HepG2 (cell line): ENCODE results near the gene PKP4. TPM values are rescaled to one million over a fixed set of nuclear protein-coding genes. Genes with fewer than 3 reads are reported as not detected.
A peak's percentile ranks its signal among the peaks of the same experiment; 100 is the strongest.
"Not testable (repeated sequence)": the region's sequence is repeated elsewhere in the genome, so short reads cannot be mapped to it uniquely, and the experiment has no call there.

Experiments used
- DPF2 ChIP-seq: sonication (generic); formaldehyde crosslinking; IDR thresholded peaks from 2 replicates; pipeline ENCODE4 v1.4.0; 2020; ENCODE audit warnings: mild to moderate bottlenecking, low read depth, missing genetic modification reagents, borderline replicate concordance
- FOXA1 ChIP-seq, 2 experiments: fragments of 450-650 bp in 1 of 2; sonication (generic) in 1 of 2; formaldehyde crosslinking in 1 of 2; IDR thresholded peaks; 2 replicates each; pipeline versions ENCODE4 v1.4.0 to v1.6.1; 2016 to 2020; ENCODE audit warnings: missing genetic modification reagents in 1 of 2
- HMG20A ChIP-seq: IDR thresholded peaks from 2 replicates; pipeline ENCODE4 v1.6.1; 2016; ENCODE audit warnings: borderline replicate concordance
- HMG20B ChIP-seq: conservative IDR thresholded peaks from 2 replicates; pipeline ENCODE4 v1.6.1; 2016; ENCODE audit warnings: missing genetic modification reagents, missing compliant biosample characterization
- HNF4G ChIP-seq, 2 experiments: sonication (generic) in 1 of 2; formaldehyde crosslinking in 1 of 2; IDR thresholded peaks; 2 replicates each; pipeline versions ENCODE4 v1.4.0 to v1.6.1; 2011 to 2020; ENCODE audit warnings: borderline replicate concordance in 2 of 2, low read depth in 2 of 2, mild to moderate bottlenecking in 2 of 2, low read length in 1 of 2, missing genetic modification reagents in 1 of 2, moderate library complexity in 1 of 2
- MYC ChIP-seq: sonication (generic); formaldehyde crosslinking; IDR thresholded peaks from 2 replicates; pipeline ENCODE4 v1.9.0; 2021; ENCODE audit warnings: missing genetic modification reagents, borderline replicate concordance
- NCOA1 ChIP-seq: sonication (generic); formaldehyde crosslinking; IDR thresholded peaks from 2 replicates; pipeline ENCODE4 v1.9.0; 2021; ENCODE audit warnings: missing genetic modification reagents
- NCOA2 ChIP-seq: sonication (generic); formaldehyde crosslinking; IDR thresholded peaks from 2 replicates; pipeline ENCODE4 v1.8.0; 2022; ENCODE audit warnings: inconsistent platforms
- NR2C2 ChIP-seq: sonication (generic); formaldehyde crosslinking; IDR thresholded peaks from 2 replicates; pipeline ENCODE4 v1.4.0; 2020; ENCODE audit warnings: missing genetic modification reagents, mild to moderate bottlenecking, moderate library complexity, borderline replicate concordance
- ZBTB20 ChIP-seq: sonication (generic); formaldehyde crosslinking; IDR thresholded peaks from 2 replicates; pipeline ENCODE4 v1.8.1; 2023; ENCODE audit warnings: missing genetic modification reagents, low read depth, mild to moderate bottlenecking, borderline replicate concordance
- ZFY ChIP-seq: sonication (generic); formaldehyde crosslinking; IDR thresholded peaks from 2 replicates; pipeline ENCODE4 v1.4.0; 2020; ENCODE audit warnings: missing genetic modification reagents
- ZNF337 ChIP-seq: sonication (generic); formaldehyde crosslinking; IDR thresholded peaks from 2 replicates; pipeline ENCODE4 v1.5.1; 2020; ENCODE audit warnings: missing genetic modification reagents, low read depth, mild to moderate bottlenecking, borderline replicate concordance
- polyA plus RNA-seq, 8 experiments: library from polyadenylated mRNA; depleted of rRNA in 3 of 8; stranded (reverse) in 7 of 8; unstranded in 1 of 8; fragments of >200 nt; fragmentation: Illumina TruSeq in 4 of 8; extraction: Trizol in 4 of 8; gene quantifications; 2 replicates each; pipeline versions ENCODE4 v1.2.1 to v1.2.3, GENCODE V29; 2011 to 2016; ENCODE audit warnings: low read depth in 4 of 8, missing spikeins in 1 of 8, mixed read lengths in 1 of 8; ENCODE audit not compliant: insufficient read depth in 1 of 8
- total RNA-seq, 5 experiments: library from RNA; depleted of rRNA; stranded (reverse); fragments of >200 nt; fragmentation: Illumina TruSeq; extraction: Trizol; gene quantifications; 2 replicates each; pipeline ENCODE4 v1.2.3, GENCODE V29; 2016; ENCODE audit warnings: low read depth in 1 of 5
- TF ChIP-seq, protein P1 (sequence below): sonication (generic); formaldehyde crosslinking; IDR thresholded peaks from 2 replicates; pipeline ENCODE4 v1.5.0; 2020; ENCODE audit warnings: missing genetic modification reagents
- TF ChIP-seq, protein P2 (sequence below): sonication (generic); formaldehyde crosslinking; IDR thresholded peaks from 2 replicates; pipeline ENCODE4 v1.4.0; 2020; ENCODE audit warnings: missing genetic modification reagents, borderline replicate concordance
- TF ChIP-seq, protein P3 (sequence below): IDR thresholded peaks from 2 replicates; pipeline ENCODE4 v1.6.1; 2012; ENCODE audit warnings: low read depth, low read length, improper control_type of control experiment
- TF ChIP-seq, protein P4 (sequence below): sonication (generic); formaldehyde crosslinking; IDR thresholded peaks from 2 replicates; pipeline ENCODE4 v1.5.1; 2020; ENCODE audit warnings: mild to moderate bottlenecking, missing genetic modification reagents, borderline replicate concordance

PKP4 gene
- total and polyA plus RNA-seq, 2 of the 13 experiments (the other 11 are each of a cell fraction or from before 2014, with no cell fraction given), result 80.9 to 90.5 TPM

DNA sequence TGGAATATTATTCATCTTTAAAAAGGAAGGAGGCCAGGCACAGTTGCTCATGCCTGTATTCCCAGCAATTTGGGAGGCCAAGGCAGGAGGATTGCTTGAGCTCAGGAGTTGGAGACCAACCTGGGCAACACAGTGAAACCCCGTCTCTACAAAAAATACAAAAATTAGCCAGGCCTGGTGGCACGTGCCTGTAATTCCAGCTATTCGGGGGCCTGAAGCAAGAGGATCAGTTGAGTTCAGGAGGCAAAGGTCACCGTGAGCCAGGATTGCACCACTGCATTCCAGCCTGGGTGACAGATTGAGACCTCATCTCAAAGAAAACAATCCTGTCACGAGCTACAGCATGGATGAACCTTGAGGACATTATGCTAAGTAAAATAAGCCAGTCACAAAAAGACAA, 239.0 kb downstream of the PKP4 start (continued):
- not testable (repeated sequence) for TF ChIP-seq FOXA1 (IDR thresholded peaks at IDR 0.05)
- TF ChIP-seq FOXA1 (CRISPR knock-in tag; IDR thresholded peaks at IDR 0.05) (peak; percentile 58; the same call in 1 of the 2 replicates), ZNF337 (0 out of 2 replicates have a peak, but pooled peaks have one; percentile 36), HMG20B (CRISPR knock-in tag) (peak; percentile 80; the same call in 1 of the 2 replicates), ZBTB20 (CRISPR knock-in tag) (peak; percentile 73; the same call in 1 of the 2 replicates), NCOA1 (CRISPR knock-in tag) (0 out of 2 replicates have a peak, but pooled peaks have one; percentile 43), NR2C2 (CRISPR knock-in tag) (peak; percentile 95), DPF2 (peak; percentile 85), HMG20A (CRISPR knock-in tag) (peak; percentile 94), ZFY (peak; percentile 77), HNF4G (IDR thresholded peaks at IDR 0.05; ENCODE audit: borderline replicate concordance, low read depth, low read length) (peak; percentile 97), HNF4G (CRISPR knock-in tag; IDR thresholded peaks at IDR 0.05; ENCODE audit: borderline replicate concordance, low read depth) (peak; percentile 98), NCOA2 (CRISPR knock-in tag) (peak; percentile 91), MYC (CRISPR knock-in tag) (peak; percentile 86; the same call in 1 of the 2 replicates)
- TF ChIP-seq, protein P1, sequence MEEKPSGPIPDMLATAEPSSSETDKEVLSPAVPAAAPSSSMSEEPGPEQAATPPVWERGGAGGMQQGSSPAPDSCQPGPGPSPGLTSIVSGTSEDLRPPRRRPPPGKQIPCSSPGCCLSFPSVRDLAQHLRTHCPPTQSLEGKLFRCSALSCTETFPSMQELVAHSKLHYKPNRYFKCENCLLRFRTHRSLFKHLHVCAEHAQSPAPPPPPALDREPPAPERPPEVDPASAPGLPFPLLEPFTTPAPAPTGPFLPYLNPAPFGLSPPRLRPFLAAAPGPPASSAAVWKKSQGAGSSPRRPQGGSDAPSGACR, result peak; percentile 82; the same call in 1 of the 2 replicates
- TF ChIP-seq, protein P2, sequence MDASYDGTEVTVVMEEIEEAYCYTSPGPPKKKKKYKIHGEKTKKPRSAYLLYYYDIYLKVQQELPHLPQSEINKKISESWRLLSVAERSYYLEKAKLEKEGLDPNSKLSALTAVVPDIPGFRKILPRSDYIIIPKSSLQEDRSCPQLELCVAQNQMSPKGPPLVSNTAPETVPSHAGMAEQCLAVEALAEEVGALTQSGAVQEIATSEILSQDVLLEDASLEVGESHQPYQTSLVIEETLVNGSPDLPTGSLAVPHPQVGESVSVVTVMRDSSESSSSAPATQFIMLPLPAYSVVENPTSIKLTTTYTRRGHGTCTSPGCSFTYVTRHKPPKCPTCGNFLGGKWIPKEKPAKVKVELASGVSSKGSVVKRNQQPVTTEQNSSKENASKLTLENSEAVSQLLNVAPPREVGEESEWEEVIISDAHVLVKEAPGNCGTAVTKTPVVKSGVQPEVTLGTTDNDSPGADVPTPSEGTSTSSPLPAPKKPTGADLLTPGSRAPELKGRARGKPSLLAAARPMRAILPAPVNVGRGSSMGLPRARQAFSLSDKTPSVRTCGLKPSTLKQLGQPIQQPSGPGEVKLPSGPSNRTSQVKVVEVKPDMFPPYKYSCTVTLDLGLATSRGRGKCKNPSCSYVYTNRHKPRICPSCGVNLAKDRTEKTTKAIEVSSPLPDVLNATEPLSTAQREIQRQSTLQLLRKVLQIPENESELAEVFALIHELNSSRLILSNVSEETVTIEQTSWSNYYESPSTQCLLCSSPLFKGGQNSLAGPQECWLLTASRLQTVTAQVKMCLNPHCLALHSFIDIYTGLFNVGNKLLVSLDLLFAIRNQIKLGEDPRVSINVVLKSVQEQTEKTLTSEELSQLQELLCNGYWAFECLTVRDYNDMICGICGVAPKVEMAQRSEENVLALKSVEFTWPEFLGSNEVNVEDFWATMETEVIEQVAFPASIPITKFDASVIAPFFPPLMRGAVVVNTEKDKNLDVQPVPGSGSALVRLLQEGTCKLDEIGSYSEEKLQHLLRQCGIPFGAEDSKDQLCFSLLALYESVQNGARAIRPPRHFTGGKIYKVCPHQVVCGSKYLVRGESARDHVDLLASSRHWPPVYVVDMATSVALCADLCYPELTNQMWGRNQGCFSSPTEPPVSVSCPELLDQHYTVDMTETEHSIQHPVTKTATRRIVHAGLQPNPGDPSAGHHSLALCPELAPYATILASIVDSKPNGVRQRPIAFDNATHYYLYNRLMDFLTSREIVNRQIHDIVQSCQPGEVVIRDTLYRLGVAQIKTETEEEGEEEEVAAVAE, result peak; percentile 67; the same call in 1 of the 2 replicates
- TF ChIP-seq, protein P3, sequence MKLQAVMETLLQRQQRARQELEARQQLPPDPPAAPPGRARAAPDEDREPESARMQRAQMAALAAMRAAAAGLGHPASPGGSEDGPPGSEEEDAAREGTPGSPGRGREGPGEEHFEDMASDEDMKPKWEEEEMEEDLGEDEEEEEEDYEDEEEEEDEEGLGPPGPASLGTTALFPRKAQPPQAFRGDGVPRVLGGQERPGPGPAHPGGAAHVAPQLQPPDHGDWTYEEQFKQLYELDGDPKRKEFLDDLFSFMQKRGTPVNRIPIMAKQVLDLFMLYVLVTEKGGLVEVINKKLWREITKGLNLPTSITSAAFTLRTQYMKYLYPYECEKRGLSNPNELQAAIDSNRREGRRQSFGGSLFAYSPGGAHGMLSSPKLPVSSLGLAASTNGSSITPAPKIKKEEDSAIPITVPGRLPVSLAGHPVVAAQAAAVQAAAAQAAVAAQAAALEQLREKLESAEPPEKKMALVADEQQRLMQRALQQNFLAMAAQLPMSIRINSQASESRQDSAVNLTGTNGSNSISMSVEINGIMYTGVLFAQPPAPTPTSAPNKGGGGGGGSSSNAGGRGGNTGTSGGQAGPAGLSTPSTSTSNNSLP, result peak; percentile 55; the same call in 1 of the 2 replicates
- TF ChIP-seq, protein P4, sequence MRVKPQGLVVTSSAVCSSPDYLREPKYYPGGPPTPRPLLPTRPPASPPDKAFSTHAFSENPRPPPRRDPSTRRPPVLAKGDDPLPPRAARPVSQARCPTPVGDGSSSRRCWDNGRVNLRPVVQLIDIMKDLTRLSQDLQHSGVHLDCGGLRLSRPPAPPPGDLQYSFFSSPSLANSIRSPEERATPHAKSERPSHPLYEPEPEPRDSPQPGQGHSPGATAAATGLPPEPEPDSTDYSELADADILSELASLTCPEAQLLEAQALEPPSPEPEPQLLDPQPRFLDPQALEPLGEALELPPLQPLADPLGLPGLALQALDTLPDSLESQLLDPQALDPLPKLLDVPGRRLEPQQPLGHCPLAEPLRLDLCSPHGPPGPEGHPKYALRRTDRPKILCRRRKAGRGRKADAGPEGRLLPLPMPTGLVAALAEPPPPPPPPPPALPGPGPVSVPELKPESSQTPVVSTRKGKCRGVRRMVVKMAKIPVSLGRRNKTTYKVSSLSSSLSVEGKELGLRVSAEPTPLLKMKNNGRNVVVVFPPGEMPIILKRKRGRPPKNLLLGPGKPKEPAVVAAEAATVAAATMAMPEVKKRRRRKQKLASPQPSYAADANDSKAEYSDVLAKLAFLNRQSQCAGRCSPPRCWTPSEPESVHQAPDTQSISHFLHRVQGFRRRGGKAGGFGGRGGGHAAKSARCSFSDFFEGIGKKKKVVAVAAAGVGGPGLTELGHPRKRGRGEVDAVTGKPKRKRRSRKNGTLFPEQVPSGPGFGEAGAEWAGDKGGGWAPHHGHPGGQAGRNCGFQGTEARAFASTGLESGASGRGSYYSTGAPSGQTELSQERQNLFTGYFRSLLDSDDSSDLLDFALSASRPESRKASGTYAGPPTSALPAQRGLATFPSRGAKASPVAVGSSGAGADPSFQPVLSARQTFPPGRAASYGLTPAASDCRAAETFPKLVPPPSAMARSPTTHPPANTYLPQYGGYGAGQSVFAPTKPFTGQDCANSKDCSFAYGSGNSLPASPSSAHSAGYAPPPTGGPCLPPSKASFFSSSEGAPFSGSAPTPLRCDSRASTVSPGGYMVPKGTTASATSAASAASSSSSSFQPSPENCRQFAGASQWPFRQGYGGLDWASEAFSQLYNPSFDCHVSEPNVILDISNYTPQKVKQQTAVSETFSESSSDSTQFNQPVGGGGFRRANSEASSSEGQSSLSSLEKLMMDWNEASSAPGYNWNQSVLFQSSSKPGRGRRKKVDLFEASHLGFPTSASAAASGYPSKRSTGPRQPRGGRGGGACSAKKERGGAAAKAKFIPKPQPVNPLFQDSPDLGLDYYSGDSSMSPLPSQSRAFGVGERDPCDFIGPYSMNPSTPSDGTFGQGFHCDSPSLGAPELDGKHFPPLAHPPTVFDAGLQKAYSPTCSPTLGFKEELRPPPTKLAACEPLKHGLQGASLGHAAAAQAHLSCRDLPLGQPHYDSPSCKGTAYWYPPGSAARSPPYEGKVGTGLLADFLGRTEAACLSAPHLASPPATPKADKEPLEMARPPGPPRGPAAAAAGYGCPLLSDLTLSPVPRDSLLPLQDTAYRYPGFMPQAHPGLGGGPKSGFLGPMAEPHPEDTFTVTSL, result peak; percentile 96
